PC-3 (cell line): ENCODE measurements around the gene RBKS. TPM values are rescaled to one million over a fixed set of nuclear protein-coding genes. Genes with fewer than 3 reads are reported as not detected.

Experiments
- ATAC-seq: fragments of 200-7000 bp; cut with Tn5 transposase; 2 replicates; pipeline ENCODE4 v1.9.1; 2020; ENCODE audit warnings: mild to moderate bottlenecking, moderate library complexity
- BruUV-seq: library from RNA; stranded (reverse); fragments of 400-500 nt; replicated peaks from 2 replicates; lab custom pipeline; 2021; lab: Mats Ljungman, UMichigan
- CTCF ChIA-PET: fragments of 300-600 bp; sonication (Branson Sonifier 250); formaldehyde crosslinking; loops from one replicate; lab custom pipeline; 2022; ENCODE audit warnings: antibody characterized with exemption; lab: Charles Lee
- POLR2A ChIA-PET: fragments of 300-600 bp; sonication (Branson Sonifier 250); formaldehyde crosslinking; loops from one replicate; lab custom pipeline; 2022; ENCODE audit warnings: antibody characterized with exemption; ENCODE audit not compliant: unreplicated experiment; lab: Charles Lee
- DNase-seq: peaks from one replicate; pipeline ENCODE4 v3.0.0-alpha.2; 2015
- H2AFZ ChIP-seq: fragments of 300-600 bp; sonication (generic); 2 replicates; pipeline ENCODE4 v1.6.0; 2016; ENCODE audit warnings: antibody characterized with exemption, low read length
- H3F3A ChIP-seq: fragments of 300-600 bp; sonication (generic); one replicate; pipeline ENCODE4 v1.6.0; 2017; ENCODE audit warnings: antibody characterized with exemption, low read length, control low read depth, mild to moderate bottlenecking; ENCODE audit not compliant: unreplicated experiment
- H3K27ac ChIP-seq: fragments of 300-600 bp; sonication (generic); 2 replicates; pipeline ENCODE4 v1.5.1; 2016; ENCODE audit warnings: mild to moderate bottlenecking, low read length
- H3K27me3 ChIP-seq: fragments of 300-600 bp; sonication (generic); 2 replicates; pipeline ENCODE4 v1.6.1; 2016; ENCODE audit warnings: low read length, mixed read lengths
- H3K36me3 ChIP-seq: fragments of 300-600 bp; sonication (generic); 2 replicates; pipeline ENCODE4 v1.6.1; 2016; ENCODE audit warnings: low read depth, mixed run types, low read length, mixed read lengths
- H3K4me1 ChIP-seq: fragments of 300-600 bp; sonication (generic); 2 replicates; pipeline ENCODE4 v1.5.1; 2016; ENCODE audit warnings: low read length; ENCODE audit not compliant: insufficient read depth
- H3K4me2 ChIP-seq: fragments of 300-600 bp; sonication (generic); 2 replicates; pipeline ENCODE4 v1.6.0; 2016; ENCODE audit warnings: low read length
- H3K4me3 ChIP-seq: fragments of 300-600 bp; sonication (generic); 2 replicates; pipeline ENCODE4 v1.5.1; 2016; ENCODE audit warnings: mild to moderate bottlenecking, low read length, mixed read lengths
- H3K79me2 ChIP-seq: fragments of 300-600 bp; sonication (generic); 2 replicates; pipeline ENCODE4 v1.6.1; 2017; ENCODE audit warnings: low read length, mixed read lengths
- H3K9ac ChIP-seq: fragments of 300-600 bp; sonication (generic); 2 replicates; pipeline ENCODE4 v1.6.0; 2016; ENCODE audit warnings: mild to moderate bottlenecking, low read length
- H3K9me2 ChIP-seq: fragments of 300-600 bp; sonication (generic); replicated peaks from 2 replicates; pipeline ENCODE4 v1.6.1; 2016; ENCODE audit warnings: mixed run types, low read length, mixed read lengths
- H3K9me3 ChIP-seq: fragments of 300-600 bp; sonication (generic); 2 replicates; pipeline ENCODE4 v1.6.1; 2016; ENCODE audit warnings: low read length, mixed read lengths
- H4K20me1 ChIP-seq: fragments of 300-600 bp; sonication (generic); 2 replicates; pipeline ENCODE4 v1.6.1; 2016; ENCODE audit warnings: low read length, mixed read lengths
- EZH2 ChIP-seq: fragments of 300-600 bp; sonication (generic); IDR thresholded peaks from one replicate; pipeline ENCODE4 v1.6.1; 2017; ENCODE audit warnings: antibody characterized with exemption, mild to moderate bottlenecking, low read length; ENCODE audit not compliant: unreplicated experiment
- EZH2phosphoT487 ChIP-seq: fragments of 300-600 bp; sonication (generic); IDR thresholded peaks from 2 replicates; pipeline ENCODE4 v1.6.1; 2018; ENCODE audit warnings: mild to moderate bottlenecking, antibody characterized with exemption, low read length, borderline replicate concordance
- intact Hi-C: fragments of 100-400 bp; cut with micrococcal nuclease; formaldehyde crosslinking; loops from 2 replicates; pipeline ENCODE4 v1.9.0; 2023
- total RNA-seq: library from RNA; depleted of rRNA; stranded (reverse); fragments of >200 nt; gene quantifications from 2 replicates; pipeline ENCODE4 v1.2.3, GENCODE V29; 2014
- TF ChIP-seq, protein P1 (sequence below): fragments of 300-600 bp; sonication (generic); conservative IDR thresholded peaks from 2 replicates; pipeline ENCODE4 v1.5.1; 2017; ENCODE audit warnings: antibody characterized with exemption, low read depth, mild to moderate bottlenecking, low read length

RBKS gene
- total RNA-seq, 1 experiment from 2014 or later = 1.8 TPM

DNA sequence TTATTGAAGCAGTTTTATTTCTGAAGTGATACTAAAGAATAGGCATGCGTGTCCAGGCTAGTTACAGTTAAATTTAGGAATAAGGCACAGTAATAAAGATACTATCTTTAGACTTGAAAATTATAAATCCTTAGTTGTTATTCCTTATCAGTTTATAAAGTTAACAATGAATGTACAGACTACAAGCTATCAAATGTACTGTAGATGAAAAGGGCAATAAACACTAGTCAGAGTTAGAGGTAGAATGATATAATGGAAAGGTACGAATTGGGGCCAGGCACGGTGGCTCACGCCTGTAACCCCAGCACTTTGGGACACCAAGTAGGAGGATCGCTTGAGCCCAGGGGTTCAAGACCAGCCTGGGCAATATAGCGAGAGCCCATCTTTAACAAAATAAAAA lies 3.9 kb downstream of the RBKS start:
- no TSS peak for BruUV-seq

DNA sequence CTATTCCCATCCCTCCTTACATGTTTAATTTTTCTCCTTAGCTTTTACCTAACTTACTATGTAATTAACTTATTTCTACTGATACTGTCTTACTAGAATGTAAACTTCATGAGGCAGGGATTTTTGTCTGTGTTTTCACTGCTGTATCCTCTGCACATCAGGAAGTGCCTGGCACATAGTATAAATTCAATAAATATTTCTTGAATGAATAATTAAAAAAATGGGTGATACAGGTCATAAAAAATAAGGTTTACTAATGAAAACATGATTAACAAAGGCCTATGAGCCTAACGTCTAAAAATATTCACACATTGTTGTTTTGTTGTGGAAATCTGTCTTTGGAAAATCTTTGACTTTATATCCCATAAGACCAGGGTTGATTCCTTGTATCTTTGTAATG lies 4.5 kb downstream of the RBKS start:
- intact Hi-C loops = no loop called here
- Histone ChIP-seq H3F3A (no peaks in the 10 kb centered on the region), H3K4me3 (no peak overlapping the region), H3K9me3 (no peaks in the 10 kb centered on the region), H3K36me3 (no peaks in the 10 kb centered on the region), H3K27me3 (no peaks in the 10 kb centered on the region), H3K79me2 (peaks cover 17% of the 10 kb centered on the region), H3K9me2 (no peaks in the 10 kb centered on the region), H4K20me1 (no peaks in the 10 kb centered on the region), H3K27ac (no peak overlapping the region), H2AFZ (no peak overlapping the region), H3K9ac (no peak overlapping the region), H3K4me2 (no peak overlapping the region), H3K4me1 (peaks cover 15% of the 10 kb centered on the region)
- DNase-seq = no peak
- ChIA-PET CTCF (no interaction called here), POLR2A (interaction anchor here (0.6 kb wide), 1 partner anchor 52 kb away, joined by 3 read pairs; no protein-coding TSS in a partner anchor)
- no peak for TF ChIP-seq EZH2
- TF ChIP-seq, protein P1, sequence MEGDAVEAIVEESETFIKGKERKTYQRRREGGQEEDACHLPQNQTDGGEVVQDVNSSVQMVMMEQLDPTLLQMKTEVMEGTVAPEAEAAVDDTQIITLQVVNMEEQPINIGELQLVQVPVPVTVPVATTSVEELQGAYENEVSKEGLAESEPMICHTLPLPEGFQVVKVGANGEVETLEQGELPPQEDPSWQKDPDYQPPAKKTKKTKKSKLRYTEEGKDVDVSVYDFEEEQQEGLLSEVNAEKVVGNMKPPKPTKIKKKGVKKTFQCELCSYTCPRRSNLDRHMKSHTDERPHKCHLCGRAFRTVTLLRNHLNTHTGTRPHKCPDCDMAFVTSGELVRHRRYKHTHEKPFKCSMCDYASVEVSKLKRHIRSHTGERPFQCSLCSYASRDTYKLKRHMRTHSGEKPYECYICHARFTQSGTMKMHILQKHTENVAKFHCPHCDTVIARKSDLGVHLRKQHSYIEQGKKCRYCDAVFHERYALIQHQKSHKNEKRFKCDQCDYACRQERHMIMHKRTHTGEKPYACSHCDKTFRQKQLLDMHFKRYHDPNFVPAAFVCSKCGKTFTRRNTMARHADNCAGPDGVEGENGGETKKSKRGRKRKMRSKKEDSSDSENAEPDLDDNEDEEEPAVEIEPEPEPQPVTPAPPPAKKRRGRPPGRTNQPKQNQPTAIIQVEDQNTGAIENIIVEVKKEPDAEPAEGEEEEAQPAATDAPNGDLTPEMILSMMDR = no peak
- TF ChIP-seq EZH2phosphoT487 = no peak
- no peak for ATAC-seq
- BruUV-seq = no TSS peak

More for the DNA sequence above, 3.9 kb downstream of the RBKS start:
- ATAC-seq (no peak), DNase-seq (no peak)
- Histone ChIP-seq H3F3A (no peaks in the 10 kb centered on the region), H3K9ac (no peak overlapping the region), H4K20me1 (no peaks in the 10 kb centered on the region), H3K4me3 (no peak overlapping the region), H3K4me1 (peaks cover 18% of the 10 kb centered on the region), H3K9me2 (no peaks in the 10 kb centered on the region), H3K9me3 (no peaks in the 10 kb centered on the region), H3K27ac (no peak overlapping the region), H2AFZ (no peak overlapping the region), H3K4me2 (no peak overlapping the region), H3K27me3 (no peaks in the 10 kb centered on the region), H3K79me2 (peaks cover 22% of the 10 kb centered on the region), H3K36me3 (no peaks in the 10 kb centered on the region)
- CTCF ChIA-PET = no interaction called here
- no peak for TF ChIP-seq EZH2
- TF ChIP-seq, protein P1 = no peak
- TF ChIP-seq EZH2phosphoT487 = no peak
- POLR2A ChIA-PET = no interaction called here
- intact Hi-C loops = no loop called here

DNA sequence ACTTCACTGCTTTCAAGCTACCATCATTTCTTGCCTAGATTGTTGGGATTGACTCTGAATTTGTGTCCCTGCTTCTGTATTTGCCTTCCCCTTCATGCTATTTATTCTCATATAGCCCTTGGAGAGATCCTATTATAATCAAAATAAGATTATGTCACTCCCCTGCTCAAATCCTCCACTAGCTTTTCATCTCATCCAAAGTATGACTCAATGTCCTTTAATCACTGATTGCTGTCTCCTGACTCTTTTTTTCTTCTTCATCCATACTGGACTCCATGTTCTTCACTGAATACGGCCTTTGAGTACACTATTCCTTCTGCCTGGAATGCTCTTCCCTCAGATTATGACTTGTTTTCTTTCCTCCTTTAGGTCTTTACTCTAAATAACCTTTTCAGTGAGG lies 5.0 kb downstream of the RBKS start:
- Histone ChIP-seq H3K9ac (no peak overlapping the region), H3K4me2 (no peak overlapping the region), H3K79me2 (peaks cover 16% of the 10 kb centered on the region), H3K4me3 (no peak overlapping the region), H3K36me3 (no peaks in the 10 kb centered on the region), H3K27ac (no peak overlapping the region), H3K9me3 (no peaks in the 10 kb centered on the region), H4K20me1 (no peaks in the 10 kb centered on the region), H3K27me3 (no peaks in the 10 kb centered on the region), H3F3A (no peaks in the 10 kb centered on the region), H3K9me2 (no peaks in the 10 kb centered on the region), H3K4me1 (peaks cover 15% of the 10 kb centered on the region), H2AFZ (no peak overlapping the region)
- intact Hi-C loops = no loop called here
- DNase-seq = no peak
- BruUV-seq = no TSS peak
- no peak for ATAC-seq
- ChIA-PET POLR2A (no interaction called here), CTCF (no interaction called here)
- TF ChIP-seq EZH2 = no peak
- TF ChIP-seq, protein P1 = no peak
- TF ChIP-seq EZH2phosphoT487 = no peak
